NCI-H510A (cell line): ENCODE results near the gene SOX6.

ENCODE experiments used
- DNase-seq: peaks from one replicate; lab custom pipeline; 2025; lab: John Stamatoyannopoulos, UW

SOX6 gene

DNA sequence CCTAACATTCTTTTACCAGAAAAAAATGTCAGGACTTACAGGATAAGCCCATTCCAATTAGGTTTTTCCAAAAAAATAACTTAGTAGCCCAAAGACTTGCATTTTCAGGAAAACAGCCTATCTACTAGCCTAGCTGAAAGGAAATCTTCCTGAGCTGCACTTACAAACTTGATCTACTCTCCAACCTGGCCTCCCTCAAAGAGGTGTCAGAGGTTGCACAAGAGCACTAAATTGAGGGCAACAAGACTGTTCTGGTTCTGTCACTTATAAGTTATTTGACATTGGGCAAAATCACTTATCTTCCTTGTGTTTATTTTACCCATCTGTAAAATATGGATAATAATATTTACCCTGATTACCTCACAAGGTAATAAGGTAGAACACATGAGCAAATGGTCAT is 7.9 kb upstream of the SOX6 start:
- no peak for DNase-seq

GRCh38 chr11:16363706-16364105 is 7.4 kb upstream of the SOX6 start:
- DNase-seq = no peak

DNA sequence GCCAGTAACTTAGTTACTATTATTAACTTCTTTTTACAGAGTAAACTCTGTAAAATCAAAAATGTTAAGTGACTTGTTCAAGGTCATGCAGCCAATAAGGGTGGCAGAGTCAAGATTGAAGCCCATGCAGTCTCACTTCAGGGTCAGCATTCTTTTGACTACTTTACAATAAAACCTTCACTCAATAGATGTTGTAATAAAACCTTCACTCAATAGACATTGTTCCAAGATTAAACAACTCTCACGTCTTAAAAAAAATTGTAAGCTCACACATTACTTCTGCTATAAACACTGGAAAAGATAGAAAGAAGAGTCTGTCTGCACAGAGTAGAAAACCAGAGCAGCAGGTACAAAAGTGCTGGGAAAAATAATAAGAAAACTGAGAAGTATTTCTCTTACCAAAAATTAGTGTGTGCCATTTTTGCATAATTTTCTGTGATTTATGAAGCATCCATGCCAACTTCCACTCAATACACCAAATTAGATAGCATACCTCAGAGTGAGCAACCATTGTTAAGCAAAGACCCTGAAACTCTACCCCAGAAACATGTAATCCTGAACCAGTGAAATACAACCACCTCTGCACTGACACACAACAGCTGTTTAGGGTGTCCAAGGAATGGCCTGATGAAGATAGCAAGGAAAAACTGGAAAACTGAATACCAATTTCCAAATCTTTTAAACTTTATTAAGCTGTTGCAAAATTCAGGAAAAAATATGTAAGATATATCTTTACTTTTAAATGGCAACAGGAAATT is 4.9 kb upstream of the SOX6 start:
- DNase-seq = no peak

DNA sequence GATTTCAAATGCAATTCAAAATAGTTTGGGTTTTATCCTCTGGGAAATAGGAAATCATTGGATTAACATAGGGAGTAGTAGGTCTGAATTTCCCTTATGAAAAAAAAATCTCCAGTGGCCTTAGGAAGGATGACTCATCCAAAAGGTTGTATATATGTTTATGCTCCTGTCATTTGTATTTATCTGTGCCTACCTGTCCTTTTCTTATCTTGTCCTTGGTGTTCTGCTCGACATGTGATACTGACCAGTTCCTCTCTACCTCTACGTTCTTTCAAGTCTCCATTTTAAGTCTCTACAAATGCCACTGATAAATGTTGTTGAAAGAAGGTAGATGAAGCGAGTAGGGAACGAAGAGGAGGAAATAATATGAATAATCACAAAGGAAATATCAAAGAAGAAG is 3.0 kb upstream of the SOX6 start:
- DNase-seq = no peak

- no peak for DNase-seq
Measured at GRCh38 chr11:16358726-16359125, 2.4 kb upstream of the SOX6 start.

GRCh38 chr11:16357775-16358174 is 1.4 kb upstream of the SOX6 start:
- DNase-seq = no peak

GRCh38 chr11:16356761-16357393 is 531 bp upstream of the SOX6 start:
- no peak for DNase-seq

GRCh38 chr11:16352707-16353106 is 3.6 kb downstream of the SOX6 start:
- DNase-seq = no peak

DNA sequence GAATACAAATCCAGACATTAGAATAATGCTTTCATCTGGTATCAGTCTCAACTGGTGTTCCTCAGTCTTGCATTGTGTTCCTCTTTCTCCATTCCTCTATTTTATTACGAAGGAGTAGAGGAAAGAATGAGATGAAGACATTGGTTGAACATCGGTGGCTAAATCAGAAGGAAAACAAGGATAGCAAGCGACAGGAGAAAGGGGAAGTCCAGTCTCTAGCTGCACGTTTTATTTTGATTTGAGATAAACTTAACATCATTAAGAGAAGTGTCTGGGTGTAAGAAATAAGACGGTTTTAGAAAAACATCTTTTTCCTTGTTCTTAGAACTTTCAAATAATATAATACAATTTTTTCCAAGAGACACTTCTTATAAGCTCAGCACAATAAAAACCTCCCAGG is 6.2 kb downstream of the SOX6 start:
- DNase-seq = no peak

DNA sequence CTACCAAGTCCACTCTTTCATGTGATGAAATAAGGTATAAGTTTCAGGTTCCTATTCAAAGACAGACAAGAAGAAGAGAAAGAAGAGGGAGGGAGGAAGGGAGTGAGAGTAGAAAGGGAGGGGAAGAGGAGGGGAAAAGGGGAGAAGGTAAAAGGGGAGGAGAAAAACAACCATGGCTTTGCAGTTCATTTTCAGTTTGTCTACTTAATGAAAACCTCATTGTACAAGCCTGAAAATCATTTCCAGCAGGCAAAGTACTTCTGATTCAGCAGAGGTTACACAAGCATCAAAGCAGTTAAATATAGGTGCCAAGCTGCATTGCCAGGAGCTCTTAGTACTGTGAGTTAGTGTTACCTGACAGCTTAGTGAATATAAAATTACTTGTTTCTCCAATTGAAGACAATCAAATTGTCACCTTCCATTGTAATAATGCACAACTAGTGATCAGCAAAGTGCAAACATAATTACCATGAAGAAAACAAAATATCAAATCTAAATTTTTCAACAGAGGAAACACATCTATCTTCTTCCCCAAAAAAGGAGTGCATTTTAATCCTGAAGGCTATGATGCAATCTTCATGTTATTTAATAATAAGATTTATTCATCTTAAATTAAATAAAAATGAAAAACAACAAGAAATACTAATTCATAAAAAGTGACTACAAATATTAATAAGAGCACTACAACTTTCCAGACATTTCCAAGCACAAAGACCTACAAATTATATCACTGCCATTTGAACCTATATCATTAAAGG is 8.2 kb downstream of the SOX6 start:
- DNase-seq = no peak

- DNase-seq = no peak
Measured at GRCh38 chr11:16346975-16347374, 9.4 kb downstream of the SOX6 start.

GRCh38 chr11:16341853-16342252 is 14.5 kb downstream of the SOX6 start:
- DNase-seq = no peak

DNA sequence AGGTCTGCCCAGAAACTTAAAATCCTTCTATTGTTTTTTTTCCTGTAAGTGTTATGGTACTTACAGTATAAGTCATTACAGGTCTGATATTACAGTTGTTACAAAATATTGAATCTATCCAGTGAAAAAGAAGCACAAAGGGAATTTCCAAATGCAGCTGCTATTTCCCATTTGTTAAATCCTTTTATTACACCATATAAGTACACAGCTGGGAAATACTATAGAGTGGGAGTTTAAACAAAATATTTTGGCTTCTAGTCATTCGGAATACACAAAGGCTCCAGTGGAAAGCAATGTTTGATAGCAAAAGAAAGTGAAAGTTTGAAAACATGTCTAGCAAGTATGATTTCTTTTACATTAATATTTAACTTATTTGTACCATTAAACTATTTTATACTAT is 18.0 kb downstream of the SOX6 start:
- DNase-seq = no peak

DNA sequence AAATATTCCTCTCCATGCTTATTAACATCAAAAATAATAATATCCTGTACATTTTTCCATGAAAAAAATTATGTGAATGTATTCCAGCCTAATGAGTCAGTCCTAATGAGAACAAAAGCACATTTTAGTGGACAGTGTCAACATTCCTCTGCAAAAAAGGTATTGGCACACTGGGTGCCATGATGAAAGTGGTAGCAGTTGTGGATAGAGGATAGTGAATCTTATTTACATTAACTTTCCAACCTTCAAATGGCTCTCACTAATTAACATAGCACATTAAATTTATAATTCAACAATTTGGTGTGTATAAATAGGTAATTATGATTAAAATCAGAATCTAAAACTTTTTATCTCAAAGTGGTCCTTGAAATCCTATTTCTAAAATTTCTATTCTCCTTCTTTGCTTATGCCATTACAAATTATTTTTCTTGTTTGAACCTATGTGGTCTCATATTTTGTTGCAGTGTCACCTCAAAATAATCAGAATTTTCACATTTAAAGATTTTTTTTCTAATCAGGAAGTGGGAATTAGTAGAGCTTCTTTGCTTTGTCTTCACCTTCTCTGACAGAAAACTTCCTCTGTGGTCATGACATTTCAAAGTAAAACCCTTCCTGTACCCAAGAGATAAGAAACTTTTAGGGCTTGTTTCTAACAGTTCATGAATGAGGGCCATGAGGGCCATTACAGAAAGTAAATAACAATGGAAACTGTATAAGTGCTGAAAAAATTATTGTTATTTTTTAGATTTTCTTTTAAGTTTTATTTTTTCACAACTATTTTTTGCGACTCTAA is 18.7 kb downstream of the SOX6 start:
- no peak for DNase-seq

DNA sequence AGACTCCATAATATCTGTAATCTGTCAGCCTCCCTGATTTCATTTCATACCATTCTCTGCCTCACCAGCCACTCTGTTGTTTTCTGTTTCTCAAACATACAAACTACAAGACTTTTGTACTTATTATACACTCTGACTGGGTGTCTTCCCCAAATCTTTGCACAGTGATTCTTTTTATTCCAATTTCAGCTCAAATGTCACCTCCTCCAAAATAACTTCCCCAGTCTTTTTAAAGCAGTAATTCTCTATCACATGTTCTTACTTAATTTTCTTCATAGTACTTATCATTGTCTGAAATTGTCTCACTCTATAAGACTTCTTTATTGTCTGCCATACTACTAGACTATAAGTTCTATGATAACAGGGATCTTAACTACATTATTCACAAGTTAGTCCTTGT is 19.6 kb downstream of the SOX6 start:
- DNase-seq = no peak

DNA sequence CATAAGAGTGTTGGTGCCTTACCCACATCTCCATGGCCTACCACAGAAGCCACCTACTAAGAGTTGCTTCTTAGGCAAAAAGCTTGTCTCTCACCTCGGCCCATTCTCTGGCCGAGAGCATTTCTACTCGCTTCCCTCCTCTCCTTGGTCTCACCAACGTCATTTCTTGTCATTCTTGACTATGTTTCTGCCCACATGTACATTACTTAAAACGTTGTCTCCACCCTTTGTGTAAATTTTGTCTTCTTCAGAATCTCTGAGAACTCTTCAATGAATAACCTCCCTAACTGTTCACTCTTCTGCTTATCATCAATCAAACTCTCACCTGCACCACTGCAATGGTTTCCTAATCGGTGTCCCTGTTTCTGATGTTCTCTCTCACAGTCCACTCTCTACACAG is 20.1 kb downstream of the SOX6 start:
- no peak for DNase-seq

GRCh38 chr11:16335236-16335962 is 20.9 kb downstream of the SOX6 start:
- no peak for DNase-seq

GRCh38 chr11:16326679-16327297 is 29.6 kb downstream of the SOX6 start:
- no peak for DNase-seq

- no peak for DNase-seq
Measured at GRCh38 chr11:16322190-16322589, 34.2 kb downstream of the SOX6 start.

- DNase-seq = no peak
Measured at GRCh38 chr11:16321148-16321547, 35.2 kb downstream of the SOX6 start.

- DNase-seq = no peak
Measured at GRCh38 chr11:16318320-16318719, 38.0 kb downstream of the SOX6 start.
